NCI-H526 treated with DMSO at 0.1 percent for 48 hours (cell line): ENCODE results near the gene WEE2.
"Not testable (repeated sequence)": the region's sequence is repeated elsewhere in the genome, so short reads cannot be mapped to it uniquely, and the experiment has no call there.

Source experiments
- DNase-seq: peaks from one replicate; lab custom pipeline; 2025; lab: John Stamatoyannopoulos, UW

WEE2 gene

DNA sequence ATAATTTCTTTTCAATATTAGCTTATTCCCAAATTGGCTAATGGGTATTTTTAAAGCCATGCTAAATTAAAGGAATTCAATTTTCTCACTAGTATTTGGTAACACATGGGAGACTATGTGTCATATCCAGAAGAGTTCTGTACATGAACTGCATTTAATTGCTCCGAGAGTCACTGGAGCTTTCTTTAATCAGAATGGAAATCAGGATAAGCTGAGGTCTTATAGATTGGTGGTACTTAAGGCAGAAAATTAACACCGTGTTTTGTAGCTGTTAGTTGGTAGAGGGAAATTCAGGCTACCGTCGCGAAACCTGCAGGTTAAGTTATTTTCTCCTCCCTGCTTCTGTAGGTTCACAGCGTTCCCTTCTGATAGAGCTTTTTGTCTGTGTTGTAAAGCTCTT, at the start of gene WEE2:
WEE2 (plus strand) TSS at position 3 of the 400 bp plus-strand sequence. CDS start 406 bp downstream, outside the sequence.
- DNase-seq: no peak

DNA sequence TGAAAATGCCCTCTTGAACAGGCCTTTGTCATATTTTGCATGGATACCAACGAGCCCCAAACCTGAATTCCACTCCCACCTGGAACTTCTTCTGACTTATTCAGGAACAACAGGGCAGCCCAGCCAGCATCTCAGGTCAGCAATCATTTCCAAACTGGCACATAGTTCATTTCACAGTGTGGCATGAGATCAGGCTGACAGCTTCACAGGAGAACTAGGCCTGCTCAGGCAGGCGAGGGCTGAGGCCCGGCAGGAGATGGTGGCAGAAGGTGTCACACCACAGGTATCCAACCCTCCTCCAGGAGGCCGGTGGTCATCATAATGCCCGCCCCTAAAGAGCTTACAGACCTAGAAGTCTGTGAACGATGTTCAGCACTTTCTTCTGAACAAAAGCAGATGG, 48.7 kb upstream of the WEE2 start:
- no peak for DNase-seq

DNA sequence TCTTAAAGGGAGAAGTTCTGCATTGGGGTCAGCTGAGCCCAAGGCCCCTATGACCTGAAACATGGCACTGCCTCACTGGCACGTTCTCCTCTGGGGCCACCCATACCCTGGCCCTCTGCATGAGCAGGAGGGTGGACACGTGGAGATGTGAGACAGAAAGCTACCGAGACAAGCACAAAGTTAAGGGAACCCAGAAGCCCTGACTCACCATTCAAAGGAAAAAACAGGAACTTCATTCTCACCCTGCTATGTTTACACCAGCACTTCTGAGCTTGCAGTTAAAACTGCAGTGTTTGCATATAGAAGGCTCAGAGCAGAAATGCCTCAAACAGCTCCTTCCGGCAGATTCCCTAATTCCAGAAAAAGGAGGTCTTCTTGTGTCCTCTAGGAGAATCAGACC, 47.9 kb upstream of the WEE2 start:
- DNase-seq: no peak

DNA sequence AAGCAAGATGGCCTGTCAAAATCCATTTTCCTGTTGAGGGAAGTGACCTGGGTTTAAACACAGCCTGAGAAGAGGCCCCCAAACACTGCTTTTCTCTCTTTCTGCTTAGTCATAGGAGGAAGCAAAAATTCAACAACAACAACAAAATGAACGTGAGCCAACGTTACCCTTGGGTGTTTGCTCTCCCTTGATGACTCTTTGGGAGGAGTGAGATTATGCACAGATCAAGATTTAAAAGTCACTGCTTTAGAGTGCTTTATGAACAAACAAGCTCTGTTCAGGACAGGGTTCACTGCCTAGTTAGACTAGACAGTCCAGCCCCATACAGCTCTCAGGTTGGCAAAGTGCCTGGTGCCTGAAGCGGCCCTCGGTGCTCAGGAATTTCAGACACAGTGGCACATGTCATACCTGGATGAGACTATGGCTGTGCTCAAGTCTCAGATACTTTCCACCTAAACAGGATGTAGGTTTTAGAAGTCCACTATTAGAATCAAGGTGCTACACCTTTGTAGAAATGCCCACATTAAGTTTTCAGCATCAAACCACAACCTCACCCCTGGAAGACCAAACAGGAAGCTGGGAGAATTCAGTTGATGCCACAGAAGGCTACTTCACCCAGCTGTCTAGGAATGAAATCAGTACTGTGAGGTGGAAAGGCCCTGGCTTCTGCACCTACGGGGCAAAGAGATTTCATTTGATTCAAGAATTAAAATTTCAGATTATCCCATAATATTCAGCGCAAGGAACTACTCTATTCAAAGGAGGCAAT, 44.9 kb upstream of the WEE2 start:
- no peak for DNase-seq

DNA sequence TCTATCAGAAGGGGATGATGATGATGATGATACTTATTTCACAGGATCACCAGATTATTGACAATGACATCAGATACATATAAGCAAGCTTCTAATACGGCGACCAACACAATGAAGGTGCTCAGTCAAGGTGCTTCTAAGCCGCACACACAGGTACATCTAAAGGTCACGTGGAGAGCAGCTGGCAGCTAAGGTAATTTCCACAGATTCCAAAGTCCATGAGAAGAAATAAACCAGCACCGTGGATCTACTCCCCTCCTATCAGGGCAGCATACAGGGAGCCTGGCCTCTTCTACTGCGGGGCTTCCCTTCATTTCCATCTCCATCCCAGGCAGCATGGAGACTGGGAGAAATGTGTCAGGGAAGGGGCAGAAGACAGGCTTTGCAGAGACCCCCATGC, 43.7 kb upstream of the WEE2 start:
- DNase-seq: no peak

DNA sequence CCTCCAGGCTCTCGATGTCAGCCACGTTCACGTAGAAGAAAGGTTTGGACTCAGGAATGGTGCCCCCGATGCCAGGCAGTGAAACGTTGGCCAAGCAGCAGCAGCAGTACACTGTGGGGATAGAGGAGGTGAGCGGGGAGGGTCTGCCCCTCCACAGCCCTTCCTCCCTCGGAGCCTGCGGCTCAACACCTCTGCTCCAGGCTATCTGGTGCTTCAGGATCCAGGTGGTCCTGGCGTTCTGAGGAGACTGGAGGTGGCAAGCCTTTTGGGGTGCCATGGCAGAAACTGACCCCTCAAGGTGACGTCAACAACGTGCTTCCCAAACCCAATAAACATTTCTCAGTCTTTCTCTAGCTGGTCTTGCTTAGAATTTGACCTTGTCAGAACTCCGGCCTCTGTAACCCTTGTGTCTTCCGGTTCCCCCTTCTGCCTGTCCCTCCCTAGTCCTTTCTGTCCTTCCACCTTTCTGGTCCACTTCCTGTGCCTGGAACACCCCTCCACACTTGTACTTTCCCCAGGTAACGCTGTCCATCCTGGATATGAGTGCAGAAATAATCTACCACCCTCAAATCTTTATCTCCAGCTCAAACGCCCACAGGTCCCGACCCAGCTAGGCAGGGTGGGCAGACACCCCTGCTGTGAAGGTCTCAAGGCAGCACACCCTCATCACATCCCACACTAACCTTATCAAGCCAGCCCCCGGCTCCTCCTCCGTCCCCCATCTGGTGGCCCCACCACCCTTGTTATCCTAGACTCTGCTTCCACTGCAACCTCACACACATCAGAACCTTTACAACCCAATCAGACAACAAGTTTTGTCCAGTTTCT, 42.7 kb upstream of the WEE2 start:
- no peak for DNase-seq

DNA sequence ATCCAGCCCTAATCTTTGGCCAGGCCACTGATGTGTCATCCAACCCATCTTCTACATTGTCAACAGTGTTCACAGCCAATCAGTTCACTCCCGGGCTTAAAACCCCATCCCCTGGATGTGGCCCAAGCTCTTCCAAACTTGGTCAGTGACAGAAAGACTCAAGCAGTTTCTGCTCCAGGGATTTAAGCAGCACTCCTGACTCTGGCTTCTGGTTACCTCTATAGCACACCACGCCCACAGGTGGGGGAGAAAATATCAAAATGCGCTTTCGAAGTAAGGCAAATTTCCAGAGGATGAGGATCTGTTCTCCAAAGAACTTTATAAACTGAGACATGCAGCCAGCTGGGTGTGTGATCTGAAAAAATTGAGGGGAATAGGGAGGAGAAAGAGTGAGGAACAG, 42.1 kb upstream of the WEE2 start:
- no peak for DNase-seq

DNA sequence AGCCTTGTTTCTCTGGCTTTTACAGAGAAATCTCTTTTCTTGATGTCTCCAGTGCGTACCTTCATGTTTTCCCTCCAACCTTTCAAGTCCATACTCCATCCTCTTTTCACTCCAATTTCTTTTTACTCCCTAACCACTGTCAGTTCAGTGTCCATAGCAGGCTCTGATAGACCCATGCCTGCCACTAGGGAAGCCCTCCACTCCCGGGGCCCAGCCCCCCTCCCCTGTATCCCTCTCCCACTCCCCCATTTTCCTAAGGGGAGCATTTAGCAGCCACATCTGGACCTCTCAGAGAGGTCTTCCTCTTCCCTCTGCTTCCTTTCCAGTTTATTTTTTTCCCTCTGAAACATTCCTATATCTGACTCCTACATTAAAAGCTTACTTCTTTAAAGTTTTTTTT, 39.3 kb upstream of the WEE2 start:
- DNase-seq: no peak

DNA sequence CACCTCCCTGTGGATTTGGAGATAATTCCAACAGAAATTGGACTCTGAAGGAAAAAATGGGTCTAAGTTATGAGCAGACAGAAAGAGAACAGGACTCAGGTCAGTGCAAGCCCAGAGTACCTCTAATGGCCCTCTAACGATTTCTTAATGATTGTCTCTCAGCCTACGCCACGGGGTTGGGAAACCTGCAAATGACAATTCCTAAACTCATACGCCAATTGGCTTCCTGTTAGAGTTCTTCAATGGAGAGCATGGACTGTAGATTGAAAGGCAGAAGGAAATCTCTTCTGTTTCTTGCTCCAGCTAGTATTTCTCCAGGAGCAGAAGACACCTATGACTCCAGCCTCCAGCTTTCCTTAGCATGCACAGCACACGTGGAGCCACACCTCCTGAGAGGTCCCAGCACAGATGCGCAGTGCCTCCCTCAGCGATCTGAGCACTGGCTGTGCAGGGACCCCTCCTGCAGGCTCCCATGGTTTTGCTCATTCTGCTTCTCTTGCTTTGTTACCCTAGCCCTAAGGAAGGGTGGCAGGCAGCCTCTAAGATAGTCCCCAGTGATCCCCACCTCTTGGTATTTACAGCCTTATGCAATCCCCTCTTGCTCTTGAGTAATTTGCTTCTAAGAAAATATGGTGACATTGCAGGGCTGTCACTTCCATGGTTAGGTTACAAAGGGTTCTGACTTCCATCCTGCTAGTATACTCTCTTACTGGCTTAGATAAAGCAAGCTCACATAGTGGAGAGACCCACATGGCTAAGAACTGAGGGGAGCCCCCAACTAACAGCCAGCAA, 36.3 kb upstream of the WEE2 start:
- DNase-seq: no peak

DNA sequence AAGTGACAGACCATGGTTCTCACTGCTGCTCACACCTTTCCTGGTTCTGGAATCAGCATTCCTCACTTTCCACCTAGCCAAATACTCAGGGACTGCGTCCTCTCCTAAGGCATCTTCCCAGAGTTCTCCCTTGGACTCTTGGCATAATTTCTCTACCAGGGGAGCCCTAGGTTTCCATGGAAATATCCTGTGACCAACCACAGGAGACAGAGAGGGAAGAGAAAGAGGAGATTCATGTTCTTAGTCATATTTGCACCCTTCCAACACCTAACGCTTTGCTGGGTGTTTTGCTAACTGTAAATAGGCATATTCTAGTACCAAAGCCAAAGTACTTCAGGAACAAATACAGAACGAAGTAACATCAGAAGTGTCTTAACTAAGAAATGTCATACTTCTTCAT, 34.8 kb upstream of the WEE2 start:
- no peak for DNase-seq

DNA sequence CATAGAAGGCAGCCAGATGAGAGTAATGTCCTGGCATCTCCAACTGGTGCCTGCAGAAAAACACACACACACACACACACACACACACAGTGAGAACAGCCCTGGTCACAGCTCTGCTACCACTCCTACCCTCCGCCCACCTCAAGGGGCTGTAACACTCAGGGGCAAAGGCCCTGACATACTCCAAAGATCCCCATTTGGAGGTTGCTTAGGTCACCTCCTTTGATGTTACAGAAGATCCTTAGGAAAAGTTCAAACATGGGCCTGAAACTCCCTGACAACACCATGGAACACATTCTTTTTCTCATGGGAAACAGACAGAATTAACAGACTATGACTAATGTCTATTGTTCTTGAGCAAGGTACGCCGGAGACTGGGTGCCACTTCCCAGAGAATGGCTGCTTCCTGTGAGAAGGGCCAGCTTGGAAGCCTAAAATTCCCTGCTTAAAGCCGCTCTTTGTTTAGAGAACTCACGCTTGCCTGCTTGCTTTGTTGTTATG, 33.9 kb upstream of the WEE2 start:
- DNase-seq: no peak

DNA sequence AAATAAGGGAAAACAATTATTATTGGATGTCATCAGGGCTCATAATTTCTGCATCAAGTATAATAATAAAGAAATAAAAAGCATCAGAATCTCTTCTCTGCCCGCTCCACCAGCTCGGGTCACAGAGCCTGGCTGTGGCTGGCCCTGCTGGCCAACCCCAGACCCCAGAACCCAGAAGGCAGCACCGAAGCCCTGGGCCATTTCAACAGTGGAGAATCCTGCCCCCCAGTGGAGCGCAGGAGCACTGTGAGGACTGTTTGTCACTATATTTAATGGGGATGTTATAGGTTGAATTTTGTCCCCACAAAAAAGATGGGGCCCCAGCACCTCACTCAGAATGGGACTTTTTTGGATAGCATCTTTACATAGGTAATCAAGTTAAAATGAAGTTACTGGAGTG, 33.5 kb upstream of the WEE2 start:
- DNase-seq: no peak

DNA sequence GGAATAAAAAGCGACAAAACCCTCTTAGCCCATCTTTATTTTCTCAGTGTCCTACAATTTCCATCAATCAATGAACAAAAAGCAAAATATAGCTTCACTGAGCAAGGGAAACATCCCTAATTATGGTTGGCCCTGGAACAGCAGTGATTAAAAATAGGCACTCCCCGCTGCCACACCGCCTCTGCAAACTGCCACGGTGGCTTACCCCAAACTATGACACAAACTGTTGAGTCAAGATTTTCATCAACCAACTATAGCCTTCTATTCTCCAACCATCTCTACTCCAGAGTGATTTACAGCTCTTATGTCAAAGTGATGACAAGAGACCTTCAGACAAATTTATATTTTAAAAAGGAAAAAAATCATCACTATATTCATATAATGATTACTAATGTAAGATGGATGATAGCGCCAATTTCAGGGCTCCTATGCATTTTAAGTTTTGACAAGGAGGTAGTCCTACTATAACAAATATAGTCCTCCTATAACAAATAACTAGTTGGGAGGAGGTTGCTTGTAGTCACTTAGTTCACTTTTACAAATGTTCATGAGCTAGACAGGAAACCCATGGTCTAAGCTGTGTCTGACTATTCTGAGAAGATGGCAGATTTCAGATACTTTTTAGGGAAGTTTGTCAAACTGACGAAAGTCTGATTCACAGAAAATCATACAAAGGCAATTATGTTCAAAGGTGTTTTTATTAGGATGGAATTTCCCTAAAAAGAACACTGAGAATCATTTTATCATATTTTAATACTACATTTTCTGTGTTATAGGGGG, 32.5 kb upstream of the WEE2 start:
- DNase-seq: no peak

DNA sequence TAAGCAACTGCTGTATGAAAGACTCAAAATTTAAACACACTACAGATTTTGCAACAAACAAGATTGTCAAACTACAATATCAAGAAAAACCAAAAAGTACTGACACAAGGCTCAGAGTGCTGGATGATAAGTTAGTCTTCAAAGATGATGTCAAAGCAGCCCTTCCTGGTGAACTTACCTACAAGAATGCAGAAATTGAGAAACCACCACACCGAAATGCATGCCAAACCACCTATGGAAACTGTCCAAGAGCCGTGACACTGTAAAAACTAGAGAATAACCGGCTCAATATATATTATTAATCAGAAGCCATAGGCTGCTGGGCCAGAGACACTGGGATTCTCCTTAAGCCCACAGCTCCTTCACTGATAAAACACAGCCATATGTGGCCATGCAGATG, 31.5 kb upstream of the WEE2 start:
- no peak for DNase-seq

DNA sequence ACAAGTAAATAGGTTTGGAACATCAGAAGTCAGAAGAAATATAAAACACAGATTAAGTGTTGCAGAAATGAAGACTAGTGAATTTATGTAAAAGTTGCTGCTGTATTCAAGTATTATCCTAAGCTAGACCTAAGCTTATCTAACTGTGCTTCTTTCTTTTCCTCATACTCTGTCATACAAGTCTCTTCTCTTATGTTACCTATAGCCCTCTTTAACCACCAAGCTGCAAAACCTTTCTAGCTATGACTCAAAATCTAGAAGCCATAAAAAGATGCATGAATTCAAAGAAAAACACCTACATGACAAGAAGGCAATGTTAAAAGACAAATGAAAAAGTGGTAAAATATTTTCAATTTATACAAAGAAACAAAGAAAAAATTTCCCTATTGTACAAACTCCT, 29.1 kb upstream of the WEE2 start:
- no peak for DNase-seq

DNA sequence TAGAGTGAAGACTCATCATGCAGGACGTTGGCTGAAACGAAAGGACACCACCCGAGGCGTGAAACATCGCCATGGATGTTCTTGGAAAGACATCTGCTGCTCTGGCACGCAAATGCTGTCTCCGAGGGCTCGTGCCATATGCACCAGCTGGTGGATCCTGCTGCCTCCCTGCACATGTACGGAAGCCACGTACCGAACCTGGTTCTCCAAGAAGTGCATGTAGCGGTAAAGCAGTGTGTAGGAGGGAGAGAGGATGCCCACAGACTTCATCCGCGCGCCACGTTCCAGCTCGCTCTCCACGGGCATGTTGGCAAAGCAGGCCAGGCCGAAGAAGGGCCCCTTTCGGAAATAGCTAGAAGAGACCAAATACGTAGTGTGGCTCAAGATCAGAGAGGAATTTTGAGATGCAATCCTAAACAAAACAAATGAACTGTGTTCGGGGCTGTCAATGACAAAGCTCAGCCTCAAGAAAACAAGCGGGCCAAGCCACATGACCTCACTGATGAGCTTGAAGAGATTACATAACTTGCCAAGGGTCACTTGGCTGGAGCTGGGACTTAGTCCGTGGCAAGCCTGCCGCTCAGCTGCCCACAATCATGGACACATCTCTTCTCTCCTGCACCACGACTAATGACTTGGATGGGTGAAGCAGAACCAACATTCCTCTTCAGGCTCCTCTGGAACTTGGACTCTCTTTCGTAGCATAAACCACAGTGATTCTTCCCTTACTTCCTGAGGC, 22.7 kb upstream of the WEE2 start:
- no peak for DNase-seq

DNA sequence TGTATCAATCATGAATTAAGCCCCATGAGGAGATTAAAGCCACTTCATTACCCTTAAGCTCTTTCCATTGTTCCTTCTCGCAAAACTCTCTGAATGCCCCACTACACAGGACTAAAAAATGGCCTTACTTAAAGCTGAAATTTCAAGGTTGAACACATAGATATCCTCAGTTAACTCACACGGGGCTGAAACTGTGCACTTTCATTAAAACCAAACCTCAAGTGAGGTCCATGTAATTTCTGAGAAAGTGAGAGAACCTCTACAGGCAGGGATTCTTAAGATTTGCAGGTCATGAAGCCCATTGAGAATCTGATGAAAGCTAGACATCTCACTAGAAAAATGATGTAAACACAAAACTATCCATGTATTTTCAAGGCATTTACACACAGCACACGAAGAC, 22.1 kb upstream of the WEE2 start:
- DNase-seq: no peak

DNA sequence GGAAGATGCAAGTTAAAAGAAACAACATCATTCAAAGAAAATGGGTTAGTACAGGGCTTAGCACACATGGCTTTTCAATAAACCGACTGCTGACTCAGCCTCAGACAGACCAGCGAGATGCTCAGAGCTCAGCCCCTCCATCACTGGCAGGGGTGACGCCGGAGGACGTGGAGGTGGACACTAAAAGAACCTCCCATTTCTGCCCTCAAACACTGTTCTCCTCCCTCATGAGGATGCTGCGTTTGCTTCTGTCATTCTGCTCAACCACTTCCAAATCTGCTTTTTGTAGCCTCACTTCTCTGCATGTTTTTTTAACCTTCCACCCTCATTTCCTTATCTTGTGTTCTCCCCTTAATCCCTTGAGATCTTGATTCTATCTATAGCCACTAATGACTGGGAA, 21.5 kb upstream of the WEE2 start:
- no peak for DNase-seq

DNA sequence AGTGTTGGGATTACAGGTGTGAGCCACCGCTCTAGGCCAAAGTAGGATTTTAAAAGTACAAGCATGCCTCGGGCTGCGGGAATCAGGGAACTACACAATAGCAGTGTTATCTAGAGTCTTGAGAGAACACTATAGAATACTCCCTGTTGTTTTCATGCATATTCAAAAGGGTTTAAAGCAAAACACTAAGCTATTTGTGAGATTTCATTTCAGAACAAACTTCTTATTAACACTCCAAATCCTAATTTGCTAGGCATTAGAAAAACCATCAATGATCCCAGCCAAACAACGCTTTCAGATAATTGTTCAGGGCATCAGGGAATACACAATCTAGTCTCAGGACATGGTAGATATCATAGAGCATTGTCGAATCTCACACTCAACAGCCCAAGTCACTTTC, 20.1 kb upstream of the WEE2 start:
- DNase-seq: no peak

DNA sequence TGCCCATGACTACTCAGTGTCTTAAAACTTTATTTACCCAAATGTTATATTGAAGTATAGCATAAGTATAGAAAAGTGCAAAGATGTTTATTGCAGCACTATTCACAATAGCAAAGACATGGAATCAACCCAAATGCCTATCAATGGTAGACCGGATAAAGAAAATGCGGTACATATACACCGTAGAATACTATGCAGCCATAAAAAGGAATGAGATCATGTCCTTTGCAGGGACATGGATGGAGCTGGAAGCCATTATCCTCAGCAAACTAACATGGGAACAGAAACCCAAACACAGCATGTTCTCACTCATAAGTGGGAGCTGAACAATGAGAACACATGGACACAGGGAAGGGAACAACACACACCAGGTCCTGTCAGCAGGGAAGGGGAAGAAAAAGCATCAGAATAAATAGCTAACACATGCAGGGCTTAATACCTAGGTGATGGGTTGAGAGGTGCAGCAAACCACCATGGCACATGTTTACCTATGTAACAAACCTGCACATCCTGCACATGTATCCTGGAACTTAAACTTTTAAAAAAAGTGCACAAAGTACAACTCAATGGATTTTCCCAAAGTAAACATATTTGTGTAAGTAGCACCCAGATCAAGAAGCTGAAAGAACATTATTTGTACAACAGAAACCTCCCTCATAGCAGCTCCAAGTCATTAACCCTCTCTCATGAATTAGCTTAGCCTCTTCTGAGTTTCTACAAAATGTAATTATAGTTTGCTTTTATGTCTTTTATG, 18.9 kb upstream of the WEE2 start:
- DNase-seq: not testable (repeated sequence)
